Adipocyte (in vitro differentiated cells): Measurements from ENCODE around the gene C19orf44.
"Not testable (repeated sequence)": the region's sequence is repeated elsewhere in the genome, so short reads cannot be mapped to it uniquely, and the experiment has no call there.

Experiments
- DNase-seq: peaks from one replicate; pipeline ENCODE4 v3.0.0-alpha.2; 2015; ENCODE audit warnings: low read depth
- H3K27me3 ChIP-seq: replicated peaks from 2 replicates; pipeline ENCODE4 v1.7.0; 2013; ENCODE audit warnings: mild to moderate bottlenecking, low read length, moderate library complexity; ENCODE audit not compliant: control insufficient read depth, insufficient read depth
- H3K36me3 ChIP-seq: 2 replicates; pipeline ENCODE4 v1.7.0; 2013; ENCODE audit warnings: low read length, mild to moderate bottlenecking, moderate library complexity; ENCODE audit not compliant: control insufficient read depth, insufficient read depth, severe bottlenecking
- H3K4me1 ChIP-seq: 2 replicates; pipeline ENCODE4 v1.7.0; 2013; ENCODE audit warnings: mild to moderate bottlenecking, low read length, moderate library complexity; ENCODE audit not compliant: control insufficient read depth, insufficient read depth
- H3K4me3 ChIP-seq: 2 replicates; pipeline ENCODE4 v1.7.0; 2013; ENCODE audit warnings: mild to moderate bottlenecking, low read length, moderate library complexity
- H3K9ac ChIP-seq: 2 replicates; pipeline ENCODE4 v1.7.0; 2013; ENCODE audit warnings: mild to moderate bottlenecking, low read length, moderate library complexity
- H3K9me3 ChIP-seq: 2 replicates; pipeline ENCODE4 v1.7.0; 2013; ENCODE audit warnings: mild to moderate bottlenecking, low read length, moderate library complexity; ENCODE audit not compliant: control insufficient read depth

Gene C19orf44

GRCh38 chr19:16497837-16498236, 1.6 kb downstream of the C19orf44 start:
- H3K9ac ChIP-seq: no peak overlapping the region
- no peaks in the 10 kb centered on the region for H3K27me3 ChIP-seq
- no peaks in the 10 kb centered on the region for H3K9me3 ChIP-seq
- no peak overlapping the region for H3K4me3 ChIP-seq
- no peak for DNase-seq
- peaks cover 13% of the 10 kb centered on the region for H3K4me1 ChIP-seq
- peaks cover 4% of the 10 kb centered on the region for H3K36me3 ChIP-seq

- no peaks in the 10 kb centered on the region for H3K9me3 ChIP-seq
- no peak overlapping the region for H3K9ac ChIP-seq
- no peaks in the 10 kb centered on the region for H3K27me3 ChIP-seq
- no peak overlapping the region for H3K4me3 ChIP-seq
- H3K36me3 ChIP-seq: peaks cover 13% of the 10 kb centered on the region
- peaks cover 12% of the 10 kb centered on the region for H3K4me1 ChIP-seq
- no peak for DNase-seq
Observed at GRCh38 chr19:16504271-16504670, 8.1 kb downstream of the C19orf44 start.

GRCh38 chr19:16506161-16506560, 10.0 kb downstream of the C19orf44 start:
- H3K4me1 ChIP-seq: peaks cover 23% of the 10 kb centered on the region
- H3K4me3 ChIP-seq, H3K9ac ChIP-seq, H3K36me3 ChIP-seq, H3K9me3 ChIP-seq, H3K27me3 ChIP-seq, DNase-seq: not testable (repeated sequence)

GRCh38 chr19:16506961-16507360, 10.8 kb downstream of the C19orf44 start:
- Histone ChIP-seq H3K9ac (no peak overlapping the region), H3K4me3 (no peak overlapping the region), H3K9me3 (no peaks in the 10 kb centered on the region), H3K27me3 (no peaks in the 10 kb centered on the region), H3K4me1 (peaks cover 23% of the 10 kb centered on the region), H3K36me3 (peaks cover 9% of the 10 kb centered on the region)
- DNase-seq: no peak

- Histone ChIP-seq H3K4me3 (no peak overlapping the region), H3K9me3 (no peaks in the 10 kb centered on the region), H3K9ac (no peak overlapping the region), H3K27me3 (no peaks in the 10 kb centered on the region), H3K36me3 (peaks cover 15% of the 10 kb centered on the region), H3K4me1 (peaks cover 23% of the 10 kb centered on the region)
- DNase-seq: no peak
Observed at GRCh38 chr19:16508546-16508945, 12.4 kb downstream of the C19orf44 start.

GRCh38 chr19:16509141-16510061, 13.2 kb downstream of the C19orf44 start:
- H3K36me3 ChIP-seq: peaks cover 14% of the 10 kb centered on the region
- H3K27me3 ChIP-seq: no peaks in the 10 kb centered on the region
- no peak overlapping the region for H3K4me3 ChIP-seq
- H3K9ac ChIP-seq: no peak overlapping the region
- H3K4me1 ChIP-seq: peaks cover 23% of the 10 kb centered on the region
- no peak for DNase-seq
- H3K9me3 ChIP-seq: no peaks in the 10 kb centered on the region

- not testable (repeated sequence) for H3K27me3 ChIP-seq, H3K9ac ChIP-seq, H3K4me3 ChIP-seq, H3K9me3 ChIP-seq, DNase-seq
- Histone ChIP-seq H3K4me1 (peaks cover 14% of the 10 kb centered on the region), H3K36me3 (peaks cover 25% of the 10 kb centered on the region)
Observed at GRCh38 chr19:16512611-16513010, 16.4 kb downstream of the C19orf44 start.

GRCh38 chr19:16514383-16515019, 18.3 kb downstream of the C19orf44 start:
- H3K4me3 ChIP-seq: no peak overlapping the region
- H3K4me1 ChIP-seq: peaks cover 9% of the 10 kb centered on the region
- no peaks in the 10 kb centered on the region for H3K27me3 ChIP-seq
- H3K9me3 ChIP-seq: no peaks in the 10 kb centered on the region
- no peak for DNase-seq
- no peak overlapping the region for H3K9ac ChIP-seq
- H3K36me3 ChIP-seq: peaks cover 44% of the 10 kb centered on the region

- Histone ChIP-seq H3K9ac (no peak overlapping the region), H3K36me3 (peaks cover 63% of the 10 kb centered on the region), H3K4me1 (no peaks in the 10 kb centered on the region), H3K9me3 (no peaks in the 10 kb centered on the region), H3K4me3 (no peak overlapping the region), H3K27me3 (no peaks in the 10 kb centered on the region)
- DNase-seq: no peak
Observed at GRCh38 chr19:16516381-16516780, 20.2 kb downstream of the C19orf44 start.

GRCh38 chr19:16516923-16517610, 20.9 kb downstream of the C19orf44 start:
- Histone ChIP-seq H3K36me3 (peaks cover 68% of the 10 kb centered on the region), H3K27me3 (no peaks in the 10 kb centered on the region), H3K4me3 (no peak overlapping the region), H3K9me3 (no peaks in the 10 kb centered on the region), H3K9ac (no peak overlapping the region), H3K4me1 (no peaks in the 10 kb centered on the region)
- no peak for DNase-seq

- Histone ChIP-seq H3K4me3 (no peak overlapping the region), H3K4me1 (no peaks in the 10 kb centered on the region), H3K9me3 (no peaks in the 10 kb centered on the region), H3K9ac (no peak overlapping the region), H3K36me3 (peaks cover 70% of the 10 kb centered on the region), H3K27me3 (no peaks in the 10 kb centered on the region)
- DNase-seq: no peak
Observed at GRCh38 chr19:16518061-16518460, 21.9 kb downstream of the C19orf44 start.
